Gastroesophageal sphincter (tissue), 4 donors: ENCODE data around the gene ABLIM2. TPM values are rescaled to one million over a fixed set of nuclear protein-coding genes. Genes with fewer than 3 reads are reported as not detected.

Source experiments
- ATAC-seq: fragments of 150-250 bp; one replicate; pipeline ENCODE4 v1.9.1; 2016; ENCODE audit warnings: mild to moderate bottlenecking, moderate library complexity
- H3K27ac ChIP-seq, 4 donors: fragments of 200-600 bp; sonication (generic) in 3 of 4; 1 replicate in 3 of 4; 2 replicates in 1 of 4; pipeline ENCODE4 v1.5.1; 2016 to 2019
- H3K27me3 ChIP-seq: fragments of 200-600 bp; sonication (generic); one replicate; pipeline ENCODE4 v1.5.1; 2019
- H3K36me3 ChIP-seq, 2 donors: fragments of 200-600 bp; sonication (generic); one replicate each; pipeline ENCODE4 v1.5.1; 2019; ENCODE audit warnings: control low read depth in 1 of 2
- H3K4me1 ChIP-seq, 3 donors: fragments of 200-600 bp; sonication (generic); 1 replicate in 2 of 3; 2 replicates in 1 of 3; pipeline ENCODE4 v1.5.1; 2016 to 2019; ENCODE audit warnings: control low read depth in 2 of 3
- H3K4me3 ChIP-seq, 2 donors: fragments of 200-600 bp; sonication (generic); one replicate each; pipeline ENCODE4 v1.5.1; 2019; ENCODE audit warnings: mild to moderate bottlenecking in 1 of 2, moderate library complexity in 1 of 2
- H3K9me3 ChIP-seq, 3 donors: fragments of 200-600 bp; sonication (generic); one replicate each; pipeline ENCODE4 v1.5.1; 2017 to 2019; ENCODE audit warnings: control low read depth in 2 of 3
- EP300 ChIP-seq: sonication (generic); formaldehyde crosslinking; IDR thresholded peaks from one replicate; pipeline ENCODE4 v1.6.1; 2017; ENCODE audit warnings: antibody characterized with exemption, mild to moderate bottlenecking
- POLR2A ChIP-seq, 2 donors: fragments of 450-650 bp; IDR thresholded peaks; one replicate each; pipeline ENCODE4 v1.6.1; 2017; ENCODE audit warnings: antibody characterized with exemption in 2 of 2, mild to moderate bottlenecking in 2 of 2, moderate library complexity in 1 of 2
- POLR2AphosphoS5 ChIP-seq: sonication (generic); formaldehyde crosslinking; IDR thresholded peaks from one replicate; pipeline ENCODE4 v1.6.1; 2017; ENCODE audit warnings: antibody characterized with exemption
- WGBS, 2 donors: methylation state at CpG; one replicate each; pipeline ENCODE4 v1.1.5; 2018; ENCODE audit warnings: low coverage in 1 of 2; 5-methylcytosine and 5-hydroxymethylcytosine counted together
- total RNA-seq, 4 donors: library from RNA; depleted of rRNA; stranded (reverse); fragments of >200 nt; gene quantifications; one replicate each; pipeline ENCODE4 v1.1.0, GENCODE V29; 2016
- TF ChIP-seq, protein P1 (sequence below), 4 experiments: fragments of 200-600 bp in 2 of 4; fragments of 450-650 bp in 2 of 4; sonication (generic) in 1 of 4; IDR thresholded peaks; one replicate each; pipeline ENCODE4 v1.5.1; 2017 to 2019; ENCODE audit warnings: antibody characterized with exemption in 4 of 4, mild to moderate bottlenecking in 2 of 4, moderate library complexity in 2 of 4

ABLIM2 gene
- total RNA-seq, 4 donors from 2014 or later: 5.0 to 13.5 (median 8.0) TPM

DNA sequence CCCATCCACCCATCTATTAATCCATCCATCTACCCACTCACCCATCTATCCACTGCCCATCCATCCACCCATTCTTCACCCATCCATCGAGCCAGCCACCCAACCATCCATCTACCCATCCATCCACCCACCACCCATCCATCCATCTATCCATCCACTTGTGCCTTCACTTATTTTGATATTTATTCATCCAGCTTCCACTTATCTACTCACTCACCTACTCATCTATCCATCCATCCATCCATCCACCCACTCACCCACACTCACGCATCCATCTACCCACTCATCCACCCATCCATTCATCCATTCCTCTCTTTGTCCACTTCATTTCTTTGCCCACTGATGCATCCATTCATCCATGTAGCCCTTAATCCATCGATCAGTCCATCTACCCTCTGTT, 146.1 kb downstream of the ABLIM2 start:
- no peaks in the 10 kb centered on the region for H3K9me3 ChIP-seq
- H3K27ac ChIP-seq: no peak overlapping the region
- no peak overlapping the region for H3K4me3 ChIP-seq
- TF ChIP-seq, protein P1, sequence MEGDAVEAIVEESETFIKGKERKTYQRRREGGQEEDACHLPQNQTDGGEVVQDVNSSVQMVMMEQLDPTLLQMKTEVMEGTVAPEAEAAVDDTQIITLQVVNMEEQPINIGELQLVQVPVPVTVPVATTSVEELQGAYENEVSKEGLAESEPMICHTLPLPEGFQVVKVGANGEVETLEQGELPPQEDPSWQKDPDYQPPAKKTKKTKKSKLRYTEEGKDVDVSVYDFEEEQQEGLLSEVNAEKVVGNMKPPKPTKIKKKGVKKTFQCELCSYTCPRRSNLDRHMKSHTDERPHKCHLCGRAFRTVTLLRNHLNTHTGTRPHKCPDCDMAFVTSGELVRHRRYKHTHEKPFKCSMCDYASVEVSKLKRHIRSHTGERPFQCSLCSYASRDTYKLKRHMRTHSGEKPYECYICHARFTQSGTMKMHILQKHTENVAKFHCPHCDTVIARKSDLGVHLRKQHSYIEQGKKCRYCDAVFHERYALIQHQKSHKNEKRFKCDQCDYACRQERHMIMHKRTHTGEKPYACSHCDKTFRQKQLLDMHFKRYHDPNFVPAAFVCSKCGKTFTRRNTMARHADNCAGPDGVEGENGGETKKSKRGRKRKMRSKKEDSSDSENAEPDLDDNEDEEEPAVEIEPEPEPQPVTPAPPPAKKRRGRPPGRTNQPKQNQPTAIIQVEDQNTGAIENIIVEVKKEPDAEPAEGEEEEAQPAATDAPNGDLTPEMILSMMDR (IDR thresholded peaks at IDR 0.05): no peak
- TF ChIP-seq POLR2AphosphoS5 (no peak), EP300 (no peak), POLR2A (IDR thresholded peaks at IDR 0.05) (no peak)
- ATAC-seq: no peak
- peaks cover 0 to 11% (median 0%) of the 10 kb centered on the region in 3 donors for H3K4me1 ChIP-seq
- WGBS, 2 donors: 95 to 100% methylated on average over 2 to 3 of the region's 3 CpGs
- peaks cover 0 to 11% of the 10 kb centered on the region in 2 donors for H3K36me3 ChIP-seq
- H3K27me3 ChIP-seq: no peaks in the 10 kb centered on the region

DNA sequence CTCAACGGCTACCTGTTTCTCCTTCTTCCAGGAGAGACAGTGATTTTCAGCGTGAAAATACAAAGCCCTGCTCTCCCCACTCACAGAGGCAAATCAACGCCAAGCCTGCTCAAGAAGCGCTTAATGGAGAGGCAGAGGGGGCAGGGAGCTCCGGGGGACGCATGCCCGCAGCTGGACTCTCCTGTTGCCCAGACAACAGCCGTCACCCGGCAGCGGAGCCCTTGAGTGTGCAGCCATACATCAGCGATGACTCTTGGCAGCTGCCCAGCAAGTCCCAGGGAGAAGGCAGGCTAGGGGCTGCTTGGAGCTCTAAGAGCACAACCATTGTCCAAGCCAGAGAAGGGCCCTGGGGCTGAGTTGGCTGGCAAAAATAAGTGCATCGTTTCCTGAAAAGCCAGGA, 148.0 kb downstream of the ABLIM2 start:
- Histone ChIP-seq H3K36me3 (peaks cover 0 to 30% of the 10 kb centered on the region in 2 donors), H3K4me1 (peaks cover 0 to 11% (median 0%) of the 10 kb centered on the region in 3 donors), H3K27me3 (no peaks in the 10 kb centered on the region), H3K27ac (no peak overlapping the region), H3K4me3 (no peak overlapping the region), H3K9me3 (no peaks in the 10 kb centered on the region)
- TF ChIP-seq, protein P1 (IDR thresholded peaks at IDR 0.05): no peak
- TF ChIP-seq POLR2AphosphoS5 (no peak), POLR2A (IDR thresholded peaks at IDR 0.05) (no peak), EP300 (no peak)
- WGBS, 2 donors: 20 to 29% methylated on average over 1 of the region's 12 CpGs
- no peak for ATAC-seq

DNA sequence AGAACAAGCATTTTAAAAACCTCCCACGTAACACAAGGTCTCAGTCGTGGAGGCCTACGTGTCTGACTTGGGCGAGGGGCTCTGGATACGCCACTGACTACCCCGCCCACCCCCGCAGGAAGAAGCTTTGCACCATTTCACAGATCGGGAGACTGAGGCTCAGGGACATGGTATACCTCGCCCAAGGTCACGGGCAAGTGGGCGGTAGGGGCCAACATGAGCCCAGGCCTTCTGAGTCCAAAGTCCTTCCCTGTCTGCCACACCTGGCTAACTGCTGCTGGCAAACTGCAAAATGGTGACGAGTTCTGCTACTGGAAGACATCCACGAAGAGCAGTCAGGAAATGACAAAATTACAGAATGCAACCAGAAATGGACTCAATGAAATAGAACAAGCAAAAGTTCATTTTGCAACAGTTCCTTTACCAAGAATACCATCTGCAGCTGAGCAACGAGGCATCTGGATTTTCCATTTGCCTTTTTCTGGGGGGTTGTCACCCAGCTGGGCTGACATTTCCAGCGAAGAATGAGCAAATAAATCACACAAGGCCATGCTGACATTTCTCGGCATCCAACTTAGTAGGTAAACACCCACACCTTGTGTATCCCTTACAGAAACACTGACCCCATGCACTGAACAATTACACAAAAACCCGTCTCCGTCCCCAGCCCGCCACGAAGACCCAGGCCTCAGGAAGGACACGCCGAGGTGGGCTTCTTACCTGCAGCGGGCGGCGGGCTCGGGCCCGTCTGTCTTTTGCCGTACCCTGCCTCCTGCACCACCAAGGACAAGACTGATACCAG, 148.7 kb downstream of the ABLIM2 start:
- Histone ChIP-seq H3K4me3 (no peak overlapping the region), H3K27ac (no peak overlapping the region), H3K36me3 (peaks cover 0 to 37% of the 10 kb centered on the region in 2 donors), H3K4me1 (peaks cover 0 to 11% (median 0%) of the 10 kb centered on the region in 3 donors), H3K9me3 (no peaks in the 10 kb centered on the region), H3K27me3 (no peaks in the 10 kb centered on the region)
- WGBS, 2 donors: 76 to 87% methylated on average over 7 to 8 of the region's 28 CpGs
- no peak for TF ChIP-seq POLR2AphosphoS5
- no peak for TF ChIP-seq EP300
- TF ChIP-seq POLR2A (IDR thresholded peaks at IDR 0.05): no peak
- no peak for ATAC-seq

DNA sequence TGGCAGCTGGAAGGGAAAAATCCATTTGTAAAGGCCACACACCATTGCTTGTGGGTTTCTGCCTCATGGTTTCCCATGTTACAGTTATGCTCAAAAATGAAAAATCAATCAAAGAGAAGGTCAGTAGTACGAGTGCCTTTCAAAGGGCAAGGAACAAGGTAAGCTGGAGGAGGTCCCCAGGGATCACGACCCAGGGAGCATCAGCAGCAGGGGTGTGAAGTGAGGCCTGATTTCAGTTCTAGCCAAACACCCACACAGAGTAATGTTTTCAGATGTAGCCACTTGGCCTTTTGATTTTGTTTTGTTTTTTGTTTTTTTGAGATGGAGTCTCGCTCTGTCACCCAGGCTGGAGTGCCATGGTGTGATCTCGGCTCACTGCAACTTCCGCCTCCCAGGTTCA, 149.5 kb downstream of the ABLIM2 start:
- no peak overlapping the region for H3K4me3 ChIP-seq
- TF ChIP-seq EP300: no peak
- TF ChIP-seq, protein P1 (IDR thresholded peaks at IDR 0.05): no peak
- TF ChIP-seq POLR2AphosphoS5: no peak
- TF ChIP-seq POLR2A (IDR thresholded peaks at IDR 0.05): no peak
- WGBS, 2 donors: 90 to 94% methylated on average over 2 to 5 of the region's 5 CpGs
- H3K27ac ChIP-seq: no peak overlapping the region
- no peaks in the 10 kb centered on the region for H3K27me3 ChIP-seq
- peaks cover 0 to 11% (median 0%) of the 10 kb centered on the region in 3 donors for H3K4me1 ChIP-seq
- no peak for ATAC-seq
- H3K9me3 ChIP-seq: no peaks in the 10 kb centered on the region
- H3K36me3 ChIP-seq: peaks cover 0 to 45% of the 10 kb centered on the region in 2 donors

DNA sequence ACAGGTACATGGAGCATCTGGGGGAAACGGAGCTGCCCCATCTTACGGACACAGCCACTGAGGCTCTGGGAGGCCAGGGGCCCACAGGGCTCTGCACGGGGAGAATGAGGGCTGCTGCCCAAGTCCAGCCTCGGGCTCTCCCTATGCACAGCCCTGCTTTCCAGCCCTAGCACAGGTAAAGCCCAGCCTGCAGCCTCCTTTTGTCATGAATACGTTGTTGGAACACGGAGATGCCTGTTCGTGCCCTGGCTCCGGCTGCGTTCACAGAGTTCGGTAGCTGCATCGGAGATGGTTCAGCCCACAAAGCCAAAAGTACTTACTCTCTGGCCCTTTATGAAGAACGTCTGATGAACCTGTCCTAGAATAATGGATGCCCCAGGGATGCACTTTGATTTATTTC, 150.2 kb downstream of the ABLIM2 start:
- ATAC-seq: no peak
- peaks cover 0 to 48% of the 10 kb centered on the region in 2 donors for H3K36me3 ChIP-seq
- TF ChIP-seq POLR2AphosphoS5 (no peak), EP300 (no peak), POLR2A (IDR thresholded peaks at IDR 0.05) (no peak)
- TF ChIP-seq, protein P1 (IDR thresholded peaks at IDR 0.05): no peak
- peaks cover 0 to 11% (median 0%) of the 10 kb centered on the region in 3 donors for H3K4me1 ChIP-seq
- no peak overlapping the region for H3K27ac ChIP-seq
- 100% methylated on average over 3 of the region's 12 CpGs; no CpG with 5 or more reads in 1 of the 2 donors for WGBS, 2 donors
- H3K4me3 ChIP-seq: no peak overlapping the region
- H3K27me3 ChIP-seq: no peaks in the 10 kb centered on the region
- no peaks in the 10 kb centered on the region for H3K9me3 ChIP-seq
